ENCODE measurements around the gene PLCG2.
"Not testable (repeated sequence)": the region's sequence is repeated elsewhere in the genome, so short reads cannot be mapped to it uniquely, and the experiment has no call there.

PLCG2 gene

DNA sequence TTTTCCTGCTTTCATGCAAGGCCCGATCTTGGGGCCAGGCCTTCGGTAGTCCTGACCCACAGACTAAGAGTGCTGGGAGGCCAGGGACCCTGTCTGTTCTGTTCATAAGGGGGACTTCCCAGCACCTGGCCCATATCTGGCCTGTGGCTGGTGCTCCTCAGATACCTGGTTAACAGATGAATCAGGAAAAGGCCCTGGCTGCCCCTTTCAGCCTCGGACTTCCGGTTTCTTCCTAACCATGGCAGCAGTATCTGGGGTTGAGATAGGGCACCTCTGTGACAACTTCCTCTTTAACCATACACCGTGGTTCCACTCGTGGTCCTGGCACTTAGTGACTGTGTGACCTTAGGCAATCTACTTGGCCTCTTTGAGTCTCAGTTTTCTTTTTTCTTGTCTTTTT is 18.4 kb downstream of the PLCG2 start (continued):
- TF ChIP-seq CREB5 (CRISPR knock-in tag; IDR thresholded peaks at IDR 0.05; ENCODE audit: low read depth), result no peak
- TF ChIP-seq, protein P1, sequence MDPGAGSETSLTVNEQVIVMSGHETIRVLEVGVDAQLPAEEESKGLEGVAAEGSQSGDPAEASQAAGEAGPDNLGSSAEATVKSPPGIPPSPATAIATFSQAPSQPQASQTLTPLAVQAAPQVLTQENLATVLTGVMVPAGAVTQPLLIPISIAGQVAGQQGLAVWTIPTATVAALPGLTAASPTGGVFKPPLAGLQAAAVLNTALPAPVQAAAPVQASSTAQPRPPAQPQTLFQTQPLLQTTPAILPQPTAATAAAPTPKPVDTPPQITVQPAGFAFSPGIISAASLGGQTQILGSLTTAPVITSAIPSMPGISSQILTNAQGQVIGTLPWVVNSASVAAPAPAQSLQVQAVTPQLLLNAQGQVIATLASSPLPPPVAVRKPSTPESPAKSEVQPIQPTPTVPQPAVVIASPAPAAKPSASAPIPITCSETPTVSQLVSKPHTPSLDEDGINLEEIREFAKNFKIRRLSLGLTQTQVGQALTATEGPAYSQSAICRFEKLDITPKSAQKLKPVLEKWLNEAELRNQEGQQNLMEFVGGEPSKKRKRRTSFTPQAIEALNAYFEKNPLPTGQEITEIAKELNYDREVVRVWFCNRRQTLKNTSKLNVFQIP (CRISPR knock-in tag; IDR thresholded peaks at IDR 0.05; ENCODE audit: borderline replicate concordance, low read depth), result no peak
- no peak for TF ChIP-seq BACH2 (CRISPR knock-in tag; IDR thresholded peaks at IDR 0.05; ENCODE audit: borderline replicate concordance)
- no peak for TF ChIP-seq OSR1 (CRISPR knock-in tag; IDR thresholded peaks at IDR 0.05)

DNA sequence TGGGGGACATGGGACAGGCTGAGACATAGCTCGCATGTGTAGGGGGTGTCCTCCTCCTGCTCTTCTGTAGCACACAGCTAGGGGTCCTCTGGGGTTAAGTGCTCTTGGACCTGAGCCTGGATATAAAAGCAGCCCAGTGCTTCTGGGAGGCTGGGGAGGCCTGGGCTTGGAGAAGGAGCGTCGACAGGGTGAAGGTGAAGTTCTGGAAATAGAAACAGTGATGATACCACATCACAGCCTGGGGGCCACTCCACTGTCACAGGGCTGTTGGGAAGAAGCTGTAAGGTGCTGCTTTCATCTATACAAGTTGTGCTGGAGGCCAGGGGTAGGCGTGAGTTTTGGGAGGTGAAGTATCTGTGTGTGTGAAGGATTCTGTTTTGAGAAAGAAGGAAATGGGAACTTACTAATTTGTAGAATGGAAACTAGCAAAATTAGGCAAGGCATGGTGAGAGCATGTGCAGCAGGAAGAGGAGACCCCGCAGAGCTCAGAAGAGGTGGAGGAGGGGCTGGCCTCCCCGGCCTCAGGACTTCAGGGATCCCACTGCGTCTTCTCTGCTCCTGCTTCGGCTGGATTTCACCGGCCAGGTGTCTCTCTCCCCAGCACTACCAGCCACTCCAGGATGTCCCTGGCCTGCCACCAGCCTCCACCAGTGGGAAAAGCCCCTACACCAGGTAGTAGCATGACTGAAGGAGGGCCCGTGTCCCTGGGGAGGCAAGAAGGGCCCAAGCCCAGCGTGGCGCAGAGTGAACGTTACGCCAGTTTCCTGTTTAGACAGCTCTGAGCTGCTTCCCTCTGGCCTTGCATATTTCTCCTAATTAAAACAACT is 19.4 kb downstream of the PLCG2 start:
- no peak for ATAC-seq

DNA sequence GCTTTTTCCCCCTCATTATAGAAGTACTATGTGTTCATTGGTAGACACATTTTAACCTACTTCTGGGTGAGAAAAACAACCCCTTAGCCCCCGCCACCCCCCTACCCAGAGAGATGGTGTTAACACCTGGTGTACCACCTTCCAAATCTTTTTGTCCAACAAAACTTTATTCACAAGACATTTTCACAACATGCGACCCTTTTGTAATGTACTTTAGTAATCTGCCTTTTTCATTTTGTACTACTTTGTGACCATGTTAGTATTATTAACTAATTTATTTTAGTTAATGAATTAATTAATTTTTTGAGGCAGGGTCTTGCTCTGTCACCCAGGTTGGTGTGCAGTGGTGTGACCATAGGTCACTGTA is 20.0 kb downstream of the PLCG2 start:
- ATAC-seq, result no peak
- TF ChIP-seq CSDC2 (CRISPR knock-in tag; IDR thresholded peaks at IDR 0.05) (no peak), ZNF565 (CRISPR knock-in tag; conservative IDR thresholded peaks at IDR 0.05; ENCODE audit: low read depth) (no peak), CREB5 (CRISPR knock-in tag; IDR thresholded peaks at IDR 0.05; ENCODE audit: low read depth) (no peak), ISL1 (CRISPR knock-in tag; IDR thresholded peaks at IDR 0.05) (no peak), ZFP3 (CRISPR knock-in tag; IDR thresholded peaks at IDR 0.05) (no peak), ZNF8 (CRISPR knock-in tag; IDR thresholded peaks at IDR 0.05) (no peak), TSHZ2 (CRISPR knock-in tag; IDR thresholded peaks at IDR 0.05) (no peak)
- TF ChIP-seq, protein P2, sequence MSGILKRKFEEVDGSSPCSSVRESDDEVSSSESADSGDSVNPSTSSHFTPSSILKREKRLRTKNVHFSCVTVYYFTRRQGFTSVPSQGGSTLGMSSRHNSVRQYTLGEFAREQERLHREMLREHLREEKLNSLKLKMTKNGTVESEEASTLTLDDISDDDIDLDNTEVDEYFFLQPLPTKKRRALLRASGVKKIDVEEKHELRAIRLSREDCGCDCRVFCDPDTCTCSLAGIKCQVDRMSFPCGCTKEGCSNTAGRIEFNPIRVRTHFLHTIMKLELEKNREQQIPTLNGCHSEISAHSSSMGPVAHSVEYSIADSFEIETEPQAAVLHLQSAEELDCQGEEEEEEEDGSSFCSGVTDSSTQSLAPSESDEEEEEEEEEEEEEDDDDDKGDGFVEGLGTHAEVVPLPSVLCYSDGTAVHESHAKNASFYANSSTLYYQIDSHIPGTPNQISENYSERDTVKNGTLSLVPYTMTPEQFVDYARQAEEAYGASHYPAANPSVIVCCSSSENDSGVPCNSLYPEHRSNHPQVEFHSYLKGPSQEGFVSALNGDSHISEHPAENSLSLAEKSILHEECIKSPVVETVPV (CRISPR knock-in tag; IDR thresholded peaks at IDR 0.05), result no peak

More for the DNA sequence above, 19.4 kb downstream of the PLCG2 start:
- TF ChIP-seq BACH2 (CRISPR knock-in tag; IDR thresholded peaks at IDR 0.05; ENCODE audit: borderline replicate concordance) (no peak), ZNF70 (CRISPR knock-in tag; IDR thresholded peaks at IDR 0.05) (no peak), PPARA (CRISPR knock-in tag; IDR thresholded peaks at IDR 0.05; ENCODE audit: borderline replicate concordance) (no peak), TOX (CRISPR knock-in tag; IDR thresholded peaks at IDR 0.05; ENCODE audit: borderline replicate concordance) (no peak), PATZ1 (CRISPR knock-in tag; IDR thresholded peaks at IDR 0.05; ENCODE audit: borderline replicate concordance) (no peak), CREB5 (CRISPR knock-in tag; IDR thresholded peaks at IDR 0.05; ENCODE audit: low read depth) (no peak)
- TF ChIP-seq, protein P2 (CRISPR knock-in tag; IDR thresholded peaks at IDR 0.05), result no peak

DNA sequence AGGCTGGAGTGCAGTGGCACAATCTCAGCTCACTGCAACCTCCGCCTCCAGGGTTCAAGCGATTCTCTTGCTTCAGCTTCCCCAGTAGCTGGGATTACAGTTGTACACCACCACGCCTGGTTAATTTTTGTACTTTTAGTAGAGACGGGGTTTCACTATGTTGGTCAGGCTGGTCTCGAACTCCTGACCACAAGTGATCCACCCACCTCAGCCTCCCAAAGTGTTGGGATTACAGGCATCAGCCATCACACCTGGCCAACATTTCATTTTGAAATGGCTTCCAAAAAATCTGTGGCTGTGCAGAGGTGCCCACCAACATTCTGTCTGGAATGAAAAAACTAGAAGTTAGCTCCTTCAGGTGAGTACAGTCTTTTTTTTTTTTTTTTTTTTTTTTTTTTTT is 22.6 kb downstream of the PLCG2 start:
- ATAC-seq, result not testable (repeated sequence)
